Measurements from ENCODE around the gene FCAMR.
A peak's percentile ranks its signal among the peaks of the same experiment; 100 is the strongest.

FCAMR gene

DNA sequence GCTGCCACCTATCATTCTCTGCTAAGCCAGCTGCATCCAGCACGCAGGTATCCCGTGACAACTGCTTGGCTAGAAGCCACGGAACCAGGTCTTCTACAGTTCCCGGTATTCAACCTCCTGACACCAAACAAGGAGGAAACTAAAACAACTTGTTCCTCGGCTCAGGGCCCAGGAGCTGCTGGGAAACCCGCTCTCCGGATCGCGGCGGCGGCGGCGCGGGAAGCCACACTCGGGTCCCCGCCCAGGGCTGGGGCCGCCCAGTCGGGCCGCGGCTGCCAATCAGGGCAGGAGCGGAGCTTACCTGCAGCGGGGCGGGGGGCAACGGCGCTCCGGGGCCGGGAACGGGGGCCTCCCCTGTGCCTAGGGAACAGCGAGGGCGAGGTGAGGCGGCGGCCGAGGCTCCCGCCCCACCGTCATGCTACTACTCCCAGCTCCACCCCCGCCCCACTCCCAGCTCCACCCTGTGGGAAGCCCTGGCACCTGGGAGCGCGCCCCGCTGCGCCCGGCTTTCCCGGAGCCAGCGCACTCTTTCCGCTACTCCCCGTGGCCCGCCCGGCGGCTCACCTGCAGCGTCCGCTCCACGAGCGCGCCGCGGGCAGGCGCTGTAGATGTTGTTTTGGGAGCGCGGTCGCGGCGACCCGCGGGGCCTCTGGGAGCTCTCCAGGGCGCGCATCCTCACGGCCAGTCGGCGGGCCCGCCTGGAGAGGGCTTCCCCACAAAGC, 60.9 kb downstream of the FCAMR start (continued):
- TF ChIP-seq, protein P1, sequence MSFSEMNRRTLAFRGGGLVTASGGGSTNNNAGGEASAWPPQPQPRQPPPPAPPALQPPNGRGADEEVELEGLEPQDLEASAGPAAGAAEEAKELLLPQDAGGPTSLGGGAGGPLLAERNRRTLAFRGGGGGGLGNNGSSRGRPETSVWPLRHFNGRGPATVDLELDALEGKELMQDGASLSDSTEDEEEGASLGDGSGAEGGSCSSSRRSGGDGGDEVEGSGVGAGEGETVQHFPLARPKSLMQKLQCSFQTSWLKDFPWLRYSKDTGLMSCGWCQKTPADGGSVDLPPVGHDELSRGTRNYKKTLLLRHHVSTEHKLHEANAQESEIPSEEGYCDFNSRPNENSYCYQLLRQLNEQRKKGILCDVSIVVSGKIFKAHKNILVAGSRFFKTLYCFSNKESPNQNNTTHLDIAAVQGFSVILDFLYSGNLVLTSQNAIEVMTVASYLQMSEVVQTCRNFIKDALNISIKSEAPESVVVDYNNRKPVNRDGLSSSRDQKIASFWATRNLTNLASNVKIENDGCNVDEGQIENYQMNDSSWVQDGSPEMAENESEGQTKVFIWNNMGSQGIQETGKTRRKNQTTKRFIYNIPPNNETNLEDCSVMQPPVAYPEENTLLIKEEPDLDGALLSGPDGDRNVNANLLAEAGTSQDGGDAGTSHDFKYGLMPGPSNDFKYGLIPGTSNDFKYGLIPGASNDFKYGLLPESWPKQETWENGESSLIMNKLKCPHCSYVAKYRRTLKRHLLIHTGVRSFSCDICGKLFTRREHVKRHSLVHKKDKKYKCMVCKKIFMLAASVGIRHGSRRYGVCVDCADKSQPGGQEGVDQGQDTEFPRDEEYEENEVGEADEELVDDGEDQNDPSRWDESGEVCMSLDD (tag by site-specific recombination; IDR thresholded peaks at IDR 0.05) = peak; percentile 55; the same call in 1 of the 2 replicates
- TF ChIP-seq, protein P2, sequence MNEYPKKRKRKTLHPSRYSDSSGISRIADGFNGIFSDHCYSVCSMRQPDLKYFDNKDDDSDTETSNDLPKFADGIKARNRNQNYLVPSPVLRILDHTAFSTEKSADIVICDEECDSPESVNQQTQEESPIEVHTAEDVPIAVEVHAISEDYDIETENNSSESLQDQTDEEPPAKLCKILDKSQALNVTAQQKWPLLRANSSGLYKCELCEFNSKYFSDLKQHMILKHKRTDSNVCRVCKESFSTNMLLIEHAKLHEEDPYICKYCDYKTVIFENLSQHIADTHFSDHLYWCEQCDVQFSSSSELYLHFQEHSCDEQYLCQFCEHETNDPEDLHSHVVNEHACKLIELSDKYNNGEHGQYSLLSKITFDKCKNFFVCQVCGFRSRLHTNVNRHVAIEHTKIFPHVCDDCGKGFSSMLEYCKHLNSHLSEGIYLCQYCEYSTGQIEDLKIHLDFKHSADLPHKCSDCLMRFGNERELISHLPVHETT (tag by site-specific recombination; IDR thresholded peaks at IDR 0.05) = no peak
- TF ChIP-seq ZNF530 (tag by site-specific recombination; IDR thresholded peaks at IDR 0.05; ENCODE audit: low read depth) = no peak
- peak; percentile 76 for TF ChIP-seq WT1 (tag by site-specific recombination; IDR thresholded peaks at IDR 0.05)
- no peak for TF ChIP-seq KLF16 (tag by site-specific recombination; IDR thresholded peaks at IDR 0.05)
- no peak for TF ChIP-seq ZNF596 (tag by site-specific recombination; IDR thresholded peaks at IDR 0.05)
- TF ChIP-seq ZNF2 (tag by site-specific recombination; IDR thresholded peaks at IDR 0.05) = peak; percentile 48; the same call in 1 of the 2 replicates
- TF ChIP-seq YY1 (tag by site-specific recombination; IDR thresholded peaks at IDR 0.05) = no peak
- TF ChIP-seq, protein P3, sequence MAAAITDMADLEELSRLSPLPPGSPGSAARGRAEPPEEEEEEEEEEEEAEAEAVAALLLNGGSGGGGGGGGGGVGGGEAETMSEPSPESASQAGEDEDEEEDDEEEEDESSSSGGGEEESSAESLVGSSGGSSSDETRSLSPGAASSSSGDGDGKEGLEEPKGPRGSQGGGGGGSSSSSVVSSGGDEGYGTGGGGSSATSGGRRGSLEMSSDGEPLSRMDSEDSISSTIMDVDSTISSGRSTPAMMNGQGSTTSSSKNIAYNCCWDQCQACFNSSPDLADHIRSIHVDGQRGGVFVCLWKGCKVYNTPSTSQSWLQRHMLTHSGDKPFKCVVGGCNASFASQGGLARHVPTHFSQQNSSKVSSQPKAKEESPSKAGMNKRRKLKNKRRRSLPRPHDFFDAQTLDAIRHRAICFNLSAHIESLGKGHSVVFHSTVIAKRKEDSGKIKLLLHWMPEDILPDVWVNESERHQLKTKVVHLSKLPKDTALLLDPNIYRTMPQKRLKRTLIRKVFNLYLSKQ (tag by site-specific recombination; IDR thresholded peaks at IDR 0.05; ENCODE audit: borderline replicate concordance) = no peak
- no peak for TF ChIP-seq SCRT1 (tag by site-specific recombination; IDR thresholded peaks at IDR 0.05; ENCODE audit: borderline replicate concordance)
- TF ChIP-seq PRDM1 (tag by site-specific recombination; IDR thresholded peaks at IDR 0.05) = peak; percentile 50; the same call in 1 of the 2 replicates
- TF ChIP-seq ZNF843 (tag by site-specific recombination; IDR thresholded peaks at IDR 0.05) = no peak
- no peak for TF ChIP-seq ZNF677 (tag by site-specific recombination; IDR thresholded peaks at IDR 0.05)
- no peak for TF ChIP-seq ZNF391 (tag by site-specific recombination; IDR thresholded peaks at IDR 0.05; ENCODE audit: borderline replicate concordance, low read depth)
- peak; percentile 62 for TF ChIP-seq ZBTB20 (tag by site-specific recombination; IDR thresholded peaks at IDR 0.05)
- no peak for TF ChIP-seq ZBTB21 (tag by site-specific recombination; IDR thresholded peaks at IDR 0.05)
- TF ChIP-seq ZNF658 (tag by site-specific recombination; IDR thresholded peaks at IDR 0.05) = no peak
- TF ChIP-seq SALL2 (tag by site-specific recombination; IDR thresholded peaks at IDR 0.05; ENCODE audit: borderline replicate concordance) = no peak
- no peak for TF ChIP-seq HOXA7 (CRISPR knock-in tag; IDR thresholded peaks at IDR 0.05; ENCODE audit: borderline replicate concordance)
- TF ChIP-seq, protein P4, sequence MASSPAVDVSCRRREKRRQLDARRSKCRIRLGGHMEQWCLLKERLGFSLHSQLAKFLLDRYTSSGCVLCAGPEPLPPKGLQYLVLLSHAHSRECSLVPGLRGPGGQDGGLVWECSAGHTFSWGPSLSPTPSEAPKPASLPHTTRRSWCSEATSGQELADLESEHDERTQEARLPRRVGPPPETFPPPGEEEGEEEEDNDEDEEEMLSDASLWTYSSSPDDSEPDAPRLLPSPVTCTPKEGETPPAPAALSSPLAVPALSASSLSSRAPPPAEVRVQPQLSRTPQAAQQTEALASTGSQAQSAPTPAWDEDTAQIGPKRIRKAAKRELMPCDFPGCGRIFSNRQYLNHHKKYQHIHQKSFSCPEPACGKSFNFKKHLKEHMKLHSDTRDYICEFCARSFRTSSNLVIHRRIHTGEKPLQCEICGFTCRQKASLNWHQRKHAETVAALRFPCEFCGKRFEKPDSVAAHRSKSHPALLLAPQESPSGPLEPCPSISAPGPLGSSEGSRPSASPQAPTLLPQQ (tag by site-specific recombination; IDR thresholded peaks at IDR 0.05) = peak; percentile 80; the same call in 1 of the 2 replicates
- 0 out of 2 replicates have a peak, but pooled peaks have one; percentile 18 for TF ChIP-seq ZFP69B (tag by site-specific recombination; IDR thresholded peaks at IDR 0.05)
- TF ChIP-seq OVOL3 (tag by site-specific recombination; IDR thresholded peaks at IDR 0.05) = no peak
- TF ChIP-seq ZNF791 (tag by site-specific recombination; IDR thresholded peaks at IDR 0.05) = no peak
- TF ChIP-seq ZNF830 (tag by site-specific recombination; IDR thresholded peaks at IDR 0.05; ENCODE audit: low read depth) = no peak
- TF ChIP-seq, protein P5, sequence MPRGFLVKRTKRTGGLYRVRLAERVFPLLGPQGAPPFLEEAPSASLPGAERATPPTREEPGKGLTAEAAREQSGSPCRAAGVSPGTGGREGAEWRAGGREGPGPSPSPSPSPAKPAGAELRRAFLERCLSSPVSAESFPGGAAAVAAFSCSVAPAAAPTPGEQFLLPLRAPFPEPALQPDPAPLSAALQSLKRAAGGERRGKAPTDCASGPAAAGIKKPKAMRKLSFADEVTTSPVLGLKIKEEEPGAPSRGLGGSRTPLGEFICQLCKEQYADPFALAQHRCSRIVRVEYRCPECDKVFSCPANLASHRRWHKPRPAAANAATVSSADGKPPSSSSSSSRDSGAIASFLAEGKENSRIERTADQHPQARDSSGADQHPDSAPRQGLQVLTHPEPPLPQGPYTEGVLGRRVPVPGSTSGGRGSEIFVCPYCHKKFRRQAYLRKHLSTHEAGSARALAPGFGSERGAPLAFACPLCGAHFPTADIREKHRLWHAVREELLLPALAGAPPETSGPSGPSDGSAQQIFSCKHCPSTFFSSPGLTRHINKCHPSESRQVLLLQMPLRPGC (tag by site-specific recombination; IDR thresholded peaks at IDR 0.05) = no peak
- no peak for TF ChIP-seq BCL11B (tag by site-specific recombination; IDR thresholded peaks at IDR 0.05; ENCODE audit: low read depth)
- TF ChIP-seq ZNF266 (tag by site-specific recombination; IDR thresholded peaks at IDR 0.05; ENCODE audit: low read depth) = no peak
- TF ChIP-seq ZEB2 (tag by site-specific recombination; IDR thresholded peaks at IDR 0.05) = peak; percentile 82
- TF ChIP-seq RBAK (tag by site-specific recombination; IDR thresholded peaks at IDR 0.05) = no peak
- TF ChIP-seq, protein P6, sequence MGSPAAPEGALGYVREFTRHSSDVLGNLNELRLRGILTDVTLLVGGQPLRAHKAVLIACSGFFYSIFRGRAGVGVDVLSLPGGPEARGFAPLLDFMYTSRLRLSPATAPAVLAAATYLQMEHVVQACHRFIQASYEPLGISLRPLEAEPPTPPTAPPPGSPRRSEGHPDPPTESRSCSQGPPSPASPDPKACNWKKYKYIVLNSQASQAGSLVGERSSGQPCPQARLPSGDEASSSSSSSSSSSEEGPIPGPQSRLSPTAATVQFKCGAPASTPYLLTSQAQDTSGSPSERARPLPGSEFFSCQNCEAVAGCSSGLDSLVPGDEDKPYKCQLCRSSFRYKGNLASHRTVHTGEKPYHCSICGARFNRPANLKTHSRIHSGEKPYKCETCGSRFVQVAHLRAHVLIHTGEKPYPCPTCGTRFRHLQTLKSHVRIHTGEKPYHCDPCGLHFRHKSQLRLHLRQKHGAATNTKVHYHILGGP (tag by site-specific recombination; IDR thresholded peaks at IDR 0.05) = no peak

Data from HEK293 (cell line).